ENCODE measurements around the gene SEL1L. TPM values are rescaled to one million over a fixed set of nuclear protein-coding genes. Genes with fewer than 3 reads are reported as not detected.
A peak's percentile ranks its signal among the peaks of the same experiment; 100 is the strongest.

The SEL1L gene
- total and polyA plus RNA-seq, 4 donors = 13.2 to 101 (median 49.2) TPM

DNA sequence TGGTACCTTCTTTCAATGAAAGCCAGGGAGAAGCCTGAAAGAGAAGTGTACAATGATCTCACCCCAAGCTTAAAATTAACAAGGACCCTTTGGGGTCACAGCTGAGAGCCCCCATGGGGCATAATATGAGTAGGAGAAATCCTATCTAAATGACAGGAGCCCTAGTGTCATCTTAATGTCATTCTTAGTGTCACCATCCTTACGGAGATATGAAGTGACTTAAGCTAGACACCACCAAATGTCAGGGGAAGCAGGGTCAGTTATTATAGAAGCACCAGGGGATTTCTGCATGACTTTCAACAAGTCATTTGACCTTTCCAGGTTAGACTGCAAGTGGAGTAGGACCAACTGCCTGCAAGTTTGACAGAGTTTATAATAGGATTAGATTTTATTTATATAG, 104.6 kb downstream of the SEL1L start:
- WGBS, 2 donors = 92 to 96% methylated on average over 1 of the region's 1 CpG
- H3K27ac ChIP-seq (ENCODE audit: low read depth in 1 of 2, low read length in 1 of 2) = no peak overlapping the region
- DNase-seq = no peak
- TF ChIP-seq, protein P1, sequence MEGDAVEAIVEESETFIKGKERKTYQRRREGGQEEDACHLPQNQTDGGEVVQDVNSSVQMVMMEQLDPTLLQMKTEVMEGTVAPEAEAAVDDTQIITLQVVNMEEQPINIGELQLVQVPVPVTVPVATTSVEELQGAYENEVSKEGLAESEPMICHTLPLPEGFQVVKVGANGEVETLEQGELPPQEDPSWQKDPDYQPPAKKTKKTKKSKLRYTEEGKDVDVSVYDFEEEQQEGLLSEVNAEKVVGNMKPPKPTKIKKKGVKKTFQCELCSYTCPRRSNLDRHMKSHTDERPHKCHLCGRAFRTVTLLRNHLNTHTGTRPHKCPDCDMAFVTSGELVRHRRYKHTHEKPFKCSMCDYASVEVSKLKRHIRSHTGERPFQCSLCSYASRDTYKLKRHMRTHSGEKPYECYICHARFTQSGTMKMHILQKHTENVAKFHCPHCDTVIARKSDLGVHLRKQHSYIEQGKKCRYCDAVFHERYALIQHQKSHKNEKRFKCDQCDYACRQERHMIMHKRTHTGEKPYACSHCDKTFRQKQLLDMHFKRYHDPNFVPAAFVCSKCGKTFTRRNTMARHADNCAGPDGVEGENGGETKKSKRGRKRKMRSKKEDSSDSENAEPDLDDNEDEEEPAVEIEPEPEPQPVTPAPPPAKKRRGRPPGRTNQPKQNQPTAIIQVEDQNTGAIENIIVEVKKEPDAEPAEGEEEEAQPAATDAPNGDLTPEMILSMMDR (IDR thresholded peaks at IDR 0.05; ENCODE audit: control extremely low read depth, extremely low read depth) = no peak
- no peak for ATAC-seq (ENCODE audit: insufficient read depth, low FRiP score)
- H3K4me1 ChIP-seq (ENCODE audit: control insufficient read depth in 5 of 5, insufficient read depth in 5 of 5, low read length in 5 of 5) = peaks cover 0 to 10% (median 0%) of the 10 kb centered on the region in 5 donors
- no peaks in the 10 kb centered on the region for H3K9me3 ChIP-seq (ENCODE audit: control insufficient read depth in 4 of 4, insufficient read depth in 3 of 4, low read length in 3 of 4)
- peaks cover 0 to 5% (median 3%) of the 10 kb centered on the region in 3 donors for H3K27me3 ChIP-seq (ENCODE audit: control insufficient read depth in 3 of 3, insufficient read depth in 3 of 3, low read length in 2 of 3)
- no peak overlapping the region for H3K4me3 ChIP-seq
- no peak overlapping the region for H3K9ac ChIP-seq (ENCODE audit: insufficient read depth in 1 of 2, low read length in 2 of 2)
- H3K36me3 ChIP-seq (ENCODE audit: control insufficient read depth in 4 of 4, insufficient read depth in 4 of 4, low read length in 4 of 4) = no peaks in the 10 kb centered on the region

DNA sequence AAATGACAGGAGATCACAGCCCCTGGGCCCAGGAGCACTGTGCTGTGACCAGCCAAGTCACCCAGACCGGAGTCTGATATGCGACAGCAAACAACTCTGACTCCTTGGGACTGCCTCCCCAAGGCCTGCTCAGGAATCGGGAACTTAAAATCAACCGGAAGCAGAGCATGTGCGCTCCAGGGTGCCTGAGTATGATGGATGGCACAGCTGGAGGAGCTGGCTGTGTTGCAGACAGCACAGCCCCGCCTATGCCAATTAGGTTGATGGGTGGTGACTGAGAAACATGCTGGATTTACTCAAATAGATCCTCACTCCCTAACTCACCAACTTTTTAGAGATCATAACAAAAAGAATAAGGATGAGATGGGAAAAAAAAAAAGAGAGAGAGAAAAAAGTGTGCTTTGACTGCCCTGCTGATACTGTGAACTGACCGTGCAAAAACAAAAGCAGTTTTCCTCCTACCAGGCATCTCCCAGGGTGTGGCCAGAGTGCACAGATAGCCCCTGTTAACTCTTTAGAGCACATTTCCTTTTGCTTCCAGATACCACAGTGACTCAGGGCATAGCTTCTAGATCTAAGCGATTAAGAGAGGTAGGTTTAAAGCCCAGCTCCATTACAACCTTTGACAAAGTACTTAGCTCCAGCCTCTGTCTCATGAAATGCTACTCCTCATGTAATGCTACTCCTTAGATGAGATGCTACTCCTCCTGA, 106.2 kb downstream of the SEL1L start:
- Histone ChIP-seq H3K27me3 (ENCODE audit: control insufficient read depth in 3 of 3, insufficient read depth in 3 of 3, low read length in 2 of 3) (no peaks in the 10 kb centered on the region), H3K9me3 (ENCODE audit: control insufficient read depth in 4 of 4, insufficient read depth in 3 of 4, low read length in 3 of 4) (no peaks in the 10 kb centered on the region), H3K9ac (ENCODE audit: insufficient read depth in 1 of 2, low read length in 2 of 2) (no peak overlapping the region), H3K36me3 (ENCODE audit: control insufficient read depth in 4 of 4, insufficient read depth in 4 of 4, low read length in 4 of 4) (no peaks in the 10 kb centered on the region), H3K4me3 (no peak overlapping the region), H3K27ac (ENCODE audit: low read depth in 1 of 2, low read length in 1 of 2) (peak overlapping the region in 1 of 2 donors; percentile 31), H3K4me1 (ENCODE audit: control insufficient read depth in 5 of 5, insufficient read depth in 5 of 5, low read length in 5 of 5) (peaks cover 0 to 17% (median 2%) of the 10 kb centered on the region in 5 donors)
- peak; percentile 46 for ATAC-seq (ENCODE audit: insufficient read depth, low FRiP score)
- TF ChIP-seq, protein P1 (IDR thresholded peaks at IDR 0.05; ENCODE audit: control extremely low read depth, extremely low read depth) = no peak
- peak in 2 of 3 donors; percentile 41 to 54 for DNase-seq
- 18 to 30% methylated on average over 8 of the region's 8 CpGs for WGBS, 2 donors

DNA sequence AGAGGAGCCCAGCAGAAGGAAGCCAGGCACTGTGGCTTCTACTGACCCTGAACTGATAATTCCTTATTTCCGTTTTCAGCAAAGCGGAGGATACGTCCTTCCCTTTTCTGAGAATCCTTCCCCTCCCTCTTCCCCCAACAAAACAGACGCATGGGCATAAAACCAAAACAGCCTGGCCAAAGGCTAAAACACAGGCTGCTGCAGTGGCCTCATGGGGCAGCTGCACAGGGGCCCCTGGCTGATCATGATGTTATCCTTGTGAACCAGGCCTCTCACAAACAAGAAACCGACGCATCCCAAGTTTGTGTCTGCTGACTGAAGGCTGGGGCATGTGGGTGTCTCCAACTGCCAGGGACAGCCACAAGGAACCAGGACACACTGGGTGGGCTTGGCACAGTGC, 110.1 kb downstream of the SEL1L start:
- Histone ChIP-seq H3K9me3 (ENCODE audit: control insufficient read depth in 4 of 4, insufficient read depth in 3 of 4, low read length in 3 of 4) (peaks cover 0 to under 1% (median 0%) of the 10 kb centered on the region in 4 donors), H3K4me3 (no peak overlapping the region), H3K9ac (ENCODE audit: insufficient read depth in 1 of 2, low read length in 2 of 2) (no peak overlapping the region), H3K27me3 (ENCODE audit: control insufficient read depth in 3 of 3, insufficient read depth in 3 of 3, low read length in 2 of 3) (no peaks in the 10 kb centered on the region), H3K4me1 (ENCODE audit: control insufficient read depth in 5 of 5, insufficient read depth in 5 of 5, low read length in 5 of 5) (peaks cover 0 to 14% (median 2%) of the 10 kb centered on the region in 5 donors), H3K27ac (ENCODE audit: low read depth in 1 of 2, low read length in 1 of 2) (peak overlapping the region; percentile 53 to 81), H3K36me3 (ENCODE audit: control insufficient read depth in 4 of 4, insufficient read depth in 4 of 4, low read length in 4 of 4) (peaks cover 0 to 3% (median 0%) of the 10 kb centered on the region in 4 donors)
- DNase-seq (peak in 2 of 3 donors; percentile 28 to 47), ATAC-seq (ENCODE audit: insufficient read depth, low FRiP score) (no peak)
- whole genome bisulfite sequencing, 2 donors = 14 to 45% methylated on average over 6 of the region's 6 CpGs
- TF ChIP-seq, protein P1 (IDR thresholded peaks at IDR 0.05; ENCODE audit: control extremely low read depth, extremely low read depth) = no peak

Other genes with a start within 250 kb of the SEL1L start
- 10 to 100 TPM; 26.4 to 27.6 TPM for gene STON2, start 133.5 kb downstream of the SEL1L start, total RNA-seq
- 1 to 10 TPM; 3.1 to 4.0 TPM for gene STON2, start 133.5 kb downstream of the SEL1L start, polyA plus RNA-seq

Measured in lung (tissue), 12 donors.